Measurements from ENCODE around the gene LITAFD.

LITAFD gene

DNA sequence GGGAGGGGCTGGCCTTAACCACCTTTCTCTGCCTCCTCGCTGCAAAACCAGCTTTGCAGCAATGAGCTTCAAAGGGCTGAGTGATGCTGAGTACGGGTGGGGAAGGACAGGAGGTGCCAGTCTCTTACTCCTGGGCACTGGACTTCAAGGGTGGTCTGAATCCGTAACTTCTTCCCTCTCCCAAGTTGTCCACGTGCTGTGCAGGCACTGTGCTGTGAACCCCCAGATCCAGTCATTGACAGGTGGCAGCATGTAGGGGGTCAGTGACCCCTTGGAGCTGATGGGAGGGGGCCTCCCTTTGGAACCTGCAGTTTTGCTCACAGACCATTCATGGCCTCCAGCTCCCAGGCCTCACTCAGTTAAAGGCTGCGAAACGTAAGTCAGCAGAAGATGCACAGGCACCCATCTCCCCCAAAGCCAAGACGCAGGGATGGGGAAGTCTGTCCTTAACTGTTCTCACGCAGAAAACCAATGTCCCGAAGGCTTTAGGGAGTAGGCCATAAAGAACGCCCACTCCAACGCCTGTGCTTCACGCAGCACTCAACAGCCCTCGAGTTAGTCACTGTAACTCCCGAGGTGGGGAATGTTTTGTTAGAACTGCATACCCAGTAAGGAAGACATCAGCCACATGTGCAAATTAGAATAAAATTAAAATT is 7.9 kb downstream of the LITAFD start:
- Mint-ChIP-seq H3K9me3 (no peaks in the 10 kb centered on the region), H3K27me3 (peaks cover 8% of the 10 kb centered on the region), H3K27ac (peak overlapping the region; percentile 98), H3K4me3 (no peak overlapping the region), H3K36me3 (ENCODE audit: low read depth) (peaks cover 68% of the 10 kb centered on the region), H3K4me1 (ENCODE audit: low read depth) (peaks cover 35% of the 10 kb centered on the region)
- no peak for DNase-seq

DNA sequence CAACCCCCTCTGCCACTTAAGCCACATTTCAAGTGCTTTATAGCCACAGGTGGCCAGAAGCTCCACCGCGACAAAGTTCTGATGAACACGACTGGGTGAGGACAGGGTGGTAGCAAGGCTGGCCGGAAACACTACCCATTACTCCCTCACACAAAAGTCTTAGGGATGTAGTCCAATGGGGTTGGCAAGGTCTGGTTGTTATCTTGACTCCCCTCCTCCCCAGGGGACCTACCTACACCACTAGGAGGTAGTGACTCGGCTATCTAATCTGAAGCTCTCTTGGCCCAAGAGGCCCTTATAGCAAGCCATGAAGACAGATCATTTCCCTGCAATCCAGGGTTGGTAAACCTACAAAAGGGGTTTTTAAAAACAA is 8.4 kb downstream of the LITAFD start:
- Mint-ChIP-seq H3K4me1 (ENCODE audit: low read depth) (peaks cover 33% of the 10 kb centered on the region), H3K36me3 (ENCODE audit: low read depth) (peaks cover 73% of the 10 kb centered on the region), H3K4me3 (no peak overlapping the region), H3K9me3 (no peaks in the 10 kb centered on the region), H3K27me3 (peaks cover 5% of the 10 kb centered on the region), H3K27ac (peak overlapping the region; percentile 98)
- DNase-seq, result no peak

GRCh38 chr16:8892101-8892575 is 10.0 kb downstream of the LITAFD start:
- Mint-ChIP-seq H3K9me3 (no peaks in the 10 kb centered on the region), H3K4me1 (ENCODE audit: low read depth) (peaks cover 23% of the 10 kb centered on the region), H3K27me3 (no peaks in the 10 kb centered on the region), H3K36me3 (ENCODE audit: low read depth) (peaks cover 84% of the 10 kb centered on the region), H3K4me3 (peak overlapping the region; percentile 68), H3K27ac (peak overlapping the region; percentile 98)
- DNase-seq, result peak; percentile 46

DNA sequence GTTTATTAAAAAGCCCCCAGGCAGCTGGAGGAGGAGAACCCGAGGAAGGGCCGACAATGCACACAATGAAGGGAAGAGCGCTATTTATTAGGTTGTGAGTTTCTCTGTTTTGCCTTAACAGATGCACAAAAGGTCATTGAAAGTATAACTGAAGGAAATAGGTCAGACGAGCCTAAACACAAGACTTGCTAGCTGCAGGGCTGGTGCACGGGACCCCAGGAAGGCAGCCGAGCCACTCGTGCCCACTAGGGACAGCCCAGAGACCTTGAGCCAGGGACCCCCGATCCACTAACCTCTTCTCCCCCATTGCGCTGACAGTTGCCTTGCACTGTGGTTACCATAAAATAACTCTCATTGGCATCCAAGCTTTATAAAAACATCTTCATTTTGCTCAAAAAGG is 11.3 kb downstream of the LITAFD start:
- Mint-ChIP-seq H3K36me3 (ENCODE audit: low read depth) (peaks cover 85% of the 10 kb centered on the region), H3K4me1 (ENCODE audit: low read depth) (peaks cover 23% of the 10 kb centered on the region), H3K9me3 (no peaks in the 10 kb centered on the region), H3K27me3 (no peaks in the 10 kb centered on the region), H3K4me3 (no peak overlapping the region), H3K27ac (peak overlapping the region; percentile 4)
- DNase-seq, result no peak

DNA sequence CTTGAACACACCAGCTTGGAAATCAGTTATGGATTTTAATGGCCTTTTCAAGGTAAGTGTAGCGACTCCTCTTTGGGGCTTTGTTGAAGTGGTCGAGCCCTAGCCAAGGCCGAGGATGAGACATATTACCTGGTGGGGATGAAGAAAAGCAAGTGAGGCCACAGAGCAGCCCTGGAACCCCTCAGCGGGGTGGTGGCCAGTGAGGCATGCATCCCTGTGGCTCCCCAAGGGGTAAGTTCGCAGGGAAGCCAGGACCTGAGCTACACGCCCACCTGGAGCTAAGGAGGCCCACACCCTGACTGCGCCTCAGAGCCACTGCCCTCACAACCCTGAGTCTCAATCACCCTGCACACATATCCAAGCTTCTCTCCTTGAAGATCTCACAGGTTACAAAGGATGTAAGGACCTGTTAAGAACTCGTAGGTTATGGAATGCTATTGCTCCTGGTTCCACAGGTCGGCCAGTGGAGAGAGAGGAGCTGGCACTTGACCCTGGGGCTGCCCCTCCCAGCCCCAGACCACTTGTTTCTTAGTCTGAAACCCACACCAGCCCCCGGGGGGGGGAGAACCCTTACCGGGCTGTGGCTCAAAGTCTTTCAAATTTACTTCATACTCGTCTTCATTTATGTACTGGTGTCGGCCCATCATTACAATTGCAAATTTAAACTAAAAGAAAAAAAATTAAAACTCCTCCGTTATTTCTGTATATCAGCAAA is 12.0 kb downstream of the LITAFD start:
- no peak for DNase-seq
- H3K4me1 Mint-ChIP-seq (ENCODE audit: low read depth), result peaks cover 23% of the 10 kb centered on the region
- H3K9me3 Mint-ChIP-seq, result no peaks in the 10 kb centered on the region
- H3K4me3 Mint-ChIP-seq, result no peak overlapping the region
- H3K27me3 Mint-ChIP-seq, result no peaks in the 10 kb centered on the region
- H3K36me3 Mint-ChIP-seq (ENCODE audit: low read depth), result peaks cover 91% of the 10 kb centered on the region
- peak overlapping the region; percentile 81 for H3K27ac Mint-ChIP-seq

DNA sequence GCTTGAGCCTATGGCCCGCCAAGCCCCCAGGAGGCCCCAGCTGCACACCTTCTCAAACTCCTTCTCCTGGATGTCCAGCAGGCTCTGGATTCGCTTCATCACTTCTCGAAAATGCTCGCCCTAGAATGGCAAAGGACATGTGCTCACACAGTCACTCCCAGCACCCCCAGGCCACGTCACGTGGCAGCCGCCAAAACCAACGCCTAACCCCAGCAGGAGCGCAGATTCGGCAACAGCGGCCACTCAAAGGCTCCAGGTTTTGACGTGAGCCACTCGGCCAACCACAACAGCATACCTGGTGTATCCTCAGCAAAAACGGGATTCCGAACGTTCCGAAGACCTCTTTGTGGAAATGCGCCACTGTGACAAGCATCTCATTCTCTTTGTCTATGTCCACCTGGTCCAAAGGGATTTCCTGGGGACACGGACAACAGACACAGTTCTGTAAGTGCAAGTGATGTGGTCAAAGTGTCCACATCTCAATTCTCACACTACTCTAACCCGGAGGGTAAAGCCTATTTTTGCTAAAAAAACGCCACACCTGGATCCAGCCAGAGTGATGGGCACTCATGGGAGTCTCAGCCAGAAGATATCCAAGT is 12.7 kb downstream of the LITAFD start:
- peak overlapping the region; percentile 81 for H3K27ac Mint-ChIP-seq
- peaks cover 23% of the 10 kb centered on the region for H3K4me1 Mint-ChIP-seq (ENCODE audit: low read depth)
- no peak for DNase-seq
- peaks cover 95% of the 10 kb centered on the region for H3K36me3 Mint-ChIP-seq (ENCODE audit: low read depth)
- H3K9me3 Mint-ChIP-seq, result no peaks in the 10 kb centered on the region
- no peak overlapping the region for H3K4me3 Mint-ChIP-seq
- H3K27me3 Mint-ChIP-seq, result no peaks in the 10 kb centered on the region

DNA sequence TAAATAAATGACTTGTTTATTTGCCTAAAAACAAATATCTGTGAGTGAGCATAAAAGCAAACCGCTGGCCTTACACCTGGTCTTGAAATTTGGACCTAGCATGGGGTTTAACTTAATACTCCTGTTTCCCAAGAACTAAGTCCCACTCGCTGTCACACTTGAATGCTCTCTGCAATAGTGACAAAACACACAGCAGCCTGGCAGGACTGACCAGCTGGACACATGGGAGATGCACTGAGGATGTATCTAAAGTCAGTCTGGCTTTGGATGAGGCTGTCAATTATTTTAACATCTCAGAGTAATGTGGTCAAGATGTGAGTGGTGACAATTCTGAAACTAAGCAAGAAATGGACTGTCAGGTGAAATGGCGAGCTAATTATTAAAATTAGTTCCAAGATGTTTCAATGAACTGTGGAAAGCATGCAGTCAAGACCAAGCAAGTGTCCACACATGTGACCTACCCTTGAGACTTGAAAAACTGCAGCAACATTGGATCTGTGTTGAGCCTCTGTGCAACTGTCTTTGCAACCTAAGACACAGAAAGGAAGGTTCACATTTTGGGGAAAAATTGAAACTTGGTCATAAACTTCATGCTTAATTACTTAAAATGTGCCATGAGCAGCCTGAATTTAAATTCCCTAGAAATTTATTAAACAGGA is 16.6 kb downstream of the LITAFD start:
- H3K36me3 Mint-ChIP-seq (ENCODE audit: low read depth), result peaks cover 95% of the 10 kb centered on the region
- H3K27ac Mint-ChIP-seq, result no peak overlapping the region
- no peaks in the 10 kb centered on the region for H3K27me3 Mint-ChIP-seq
- H3K4me1 Mint-ChIP-seq (ENCODE audit: low read depth), result no peaks in the 10 kb centered on the region
- no peak for DNase-seq
- H3K9me3 Mint-ChIP-seq, result no peaks in the 10 kb centered on the region
- no peak overlapping the region for H3K4me3 Mint-ChIP-seq

GRCh38 chr16:8899709-8900317 is 17.7 kb downstream of the LITAFD start:
- no peaks in the 10 kb centered on the region for H3K27me3 Mint-ChIP-seq
- peaks cover 92% of the 10 kb centered on the region for H3K36me3 Mint-ChIP-seq (ENCODE audit: low read depth)
- H3K4me3 Mint-ChIP-seq, result no peak overlapping the region
- H3K9me3 Mint-ChIP-seq, result no peaks in the 10 kb centered on the region
- peak overlapping the region; percentile 61 for H3K27ac Mint-ChIP-seq
- no peaks in the 10 kb centered on the region for H3K4me1 Mint-ChIP-seq (ENCODE audit: low read depth)
- DNase-seq, result peak; percentile 11

GRCh38 chr16:8900343-8900742 is 18.2 kb downstream of the LITAFD start:
- Mint-ChIP-seq H3K27ac (peak overlapping the region; percentile 61), H3K27me3 (no peaks in the 10 kb centered on the region), H3K4me3 (no peak overlapping the region), H3K4me1 (ENCODE audit: low read depth) (no peaks in the 10 kb centered on the region), H3K9me3 (no peaks in the 10 kb centered on the region), H3K36me3 (ENCODE audit: low read depth) (peaks cover 92% of the 10 kb centered on the region)
- DNase-seq, result no peak

GRCh38 chr16:8901320-8901861 is 19.2 kb downstream of the LITAFD start:
- Mint-ChIP-seq H3K36me3 (ENCODE audit: low read depth) (peaks cover 96% of the 10 kb centered on the region), H3K27ac (no peak overlapping the region), H3K4me1 (ENCODE audit: low read depth) (peaks cover 1% of the 10 kb centered on the region), H3K27me3 (no peaks in the 10 kb centered on the region), H3K4me3 (no peak overlapping the region), H3K9me3 (no peaks in the 10 kb centered on the region)
- peak; percentile 16 for DNase-seq

GRCh38 chr16:8903004-8903403 is 20.9 kb downstream of the LITAFD start:
- DNase-seq, result no peak
- Mint-ChIP-seq H3K9me3 (no peaks in the 10 kb centered on the region), H3K27me3 (no peaks in the 10 kb centered on the region), H3K4me1 (ENCODE audit: low read depth) (peaks cover 9% of the 10 kb centered on the region), H3K27ac (peak overlapping the region; percentile 64), H3K4me3 (no peak overlapping the region), H3K36me3 (ENCODE audit: low read depth) (peaks cover 96% of the 10 kb centered on the region)

DNA sequence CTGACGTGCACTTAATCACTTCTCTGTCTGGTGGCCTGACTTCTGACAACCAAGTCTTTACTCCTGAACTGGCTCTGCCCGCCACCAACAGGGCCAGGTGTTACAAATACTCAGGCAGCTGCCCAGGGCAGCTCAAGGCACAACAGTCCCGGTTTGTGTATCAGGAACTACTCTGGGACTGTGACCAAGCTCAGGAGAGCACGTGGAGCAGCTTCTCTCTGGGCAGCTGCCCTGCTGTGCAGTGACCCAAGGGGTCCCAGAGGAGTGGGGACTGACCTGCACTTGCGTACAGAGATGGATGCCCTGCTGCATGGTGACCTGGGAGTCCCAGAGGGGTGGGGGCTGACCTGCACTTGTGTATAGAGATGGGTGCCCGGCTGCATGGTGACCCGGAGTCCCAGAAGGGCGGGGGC is 21.9 kb downstream of the LITAFD start:
- DNase-seq, result no peak
- Mint-ChIP-seq H3K27me3 (no peaks in the 10 kb centered on the region), H3K27ac (peak overlapping the region; percentile 50), H3K9me3 (no peaks in the 10 kb centered on the region), H3K4me1 (ENCODE audit: low read depth) (peaks cover 10% of the 10 kb centered on the region), H3K4me3 (no peak overlapping the region), H3K36me3 (ENCODE audit: low read depth) (peaks cover 96% of the 10 kb centered on the region)

DNA sequence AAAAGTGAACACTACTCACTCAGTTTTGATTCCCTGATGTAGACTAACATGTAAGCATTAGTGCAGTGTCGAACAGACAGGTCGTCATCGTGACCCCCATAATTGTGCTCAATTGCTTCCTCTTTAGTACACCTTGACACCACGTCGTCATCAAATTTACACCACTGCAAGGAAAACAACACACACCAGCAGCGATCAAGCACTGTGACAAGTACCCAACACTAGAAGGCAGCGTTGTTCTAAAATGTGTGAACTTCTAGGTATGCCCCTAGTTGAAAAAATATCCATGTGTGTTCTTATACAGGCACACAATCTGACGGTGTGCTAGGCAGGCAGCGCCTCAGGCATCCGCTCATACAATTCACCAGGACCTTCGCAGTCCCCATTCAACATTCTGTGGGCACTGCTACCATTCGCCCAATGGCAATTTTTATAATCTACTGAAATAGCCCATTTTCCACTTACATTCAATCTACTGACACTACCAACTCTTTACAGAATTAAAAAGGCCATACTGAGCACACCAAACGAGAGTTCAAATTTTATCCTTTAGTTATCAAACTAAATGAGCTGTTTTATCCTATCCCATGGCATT is 23.1 kb downstream of the LITAFD start:
- peak overlapping the region; percentile 68 for H3K27ac Mint-ChIP-seq
- H3K27me3 Mint-ChIP-seq, result no peaks in the 10 kb centered on the region
- H3K4me3 Mint-ChIP-seq, result no peak overlapping the region
- no peaks in the 10 kb centered on the region for H3K9me3 Mint-ChIP-seq
- no peak for DNase-seq
- peaks cover 95% of the 10 kb centered on the region for H3K36me3 Mint-ChIP-seq (ENCODE audit: low read depth)
- peaks cover 14% of the 10 kb centered on the region for H3K4me1 Mint-ChIP-seq (ENCODE audit: low read depth)

All from activated T-cell treated with anti-CD3 and anti-CD28 coated beads, Interleukin-2, amount 50 U/mL, for 24 hours (primary cell).